Measurements from ENCODE around the gene ITPR1. TPM values are rescaled to one million over a fixed set of nuclear protein-coding genes. Genes with fewer than 3 reads are reported as not detected.
"Not testable (repeated sequence)": the region's sequence is repeated elsewhere in the genome, so short reads cannot be mapped to it uniquely, and the experiment has no call there.

ITPR1 gene
- total RNA-seq, 1 donor from 2014 or later, result 6.7 TPM

DNA sequence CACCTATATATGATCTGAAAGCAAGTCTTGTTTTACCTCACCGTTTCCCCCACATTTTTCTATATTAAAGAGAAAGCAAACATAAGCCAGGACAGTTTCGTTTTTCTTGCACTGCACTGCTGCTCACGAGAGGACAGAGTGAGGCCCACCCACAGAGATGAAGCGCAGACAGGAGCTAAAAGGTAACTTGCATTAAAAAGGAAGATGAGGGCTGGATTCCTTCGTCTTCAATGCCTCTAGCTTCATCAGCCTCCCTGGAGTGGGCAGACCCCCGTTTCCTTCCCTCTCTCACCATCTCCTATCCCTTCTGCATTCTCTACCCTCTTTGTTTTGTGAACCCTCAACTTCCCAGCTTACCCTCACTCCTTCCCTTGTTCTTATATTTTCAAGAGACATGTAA lies 45.0 kb upstream of the ITPR1 start:
- Histone ChIP-seq H3K9me3 (ENCODE audit: insufficient read depth, low read depth, low read length) (no peaks in the 10 kb centered on the region), H2AFZ (ENCODE audit: low read depth, low read length) (no peak overlapping the region), H3K4me2 (ENCODE audit: low read length) (no peak overlapping the region), H3K27ac (ENCODE audit: low read depth, low read length) (no peak overlapping the region), H3K9ac (ENCODE audit: low read length) (no peak overlapping the region), H3K4me1 (ENCODE audit: insufficient read depth, low read length) (no peaks in the 10 kb centered on the region), H3K36me3 (ENCODE audit: insufficient read depth, low read length) (no peaks in the 10 kb centered on the region), H3K79me2 (ENCODE audit: insufficient read depth, low read length) (no peaks in the 10 kb centered on the region), H4K20me1 (ENCODE audit: insufficient read depth, low read length) (no peaks in the 10 kb centered on the region), H3K27me3 (ENCODE audit: insufficient read depth, low read length) (no peaks in the 10 kb centered on the region), H3K4me3 (ENCODE audit: insufficient read depth, low read depth, low read length) (no peak overlapping the region)
- Mint-ChIP-seq H3K4me3 (ENCODE audit: unreplicated experiment) (no peak overlapping the region), H3K27me3 (ENCODE audit: low read depth, unreplicated experiment) (no peaks in the 10 kb centered on the region), H3K4me1 (ENCODE audit: low read depth, unreplicated experiment) (no peaks in the 10 kb centered on the region), H3K27ac (ENCODE audit: unreplicated experiment) (no peak overlapping the region), H3K9me3 (ENCODE audit: unreplicated experiment) (no peaks in the 10 kb centered on the region), H3K36me3 (ENCODE audit: low read depth, unreplicated experiment) (no peaks in the 10 kb centered on the region)
- DNase-seq (ENCODE audit: low read depth) (no peak), FAIRE-seq (no peak)
- TF ChIP-seq, protein P1, sequence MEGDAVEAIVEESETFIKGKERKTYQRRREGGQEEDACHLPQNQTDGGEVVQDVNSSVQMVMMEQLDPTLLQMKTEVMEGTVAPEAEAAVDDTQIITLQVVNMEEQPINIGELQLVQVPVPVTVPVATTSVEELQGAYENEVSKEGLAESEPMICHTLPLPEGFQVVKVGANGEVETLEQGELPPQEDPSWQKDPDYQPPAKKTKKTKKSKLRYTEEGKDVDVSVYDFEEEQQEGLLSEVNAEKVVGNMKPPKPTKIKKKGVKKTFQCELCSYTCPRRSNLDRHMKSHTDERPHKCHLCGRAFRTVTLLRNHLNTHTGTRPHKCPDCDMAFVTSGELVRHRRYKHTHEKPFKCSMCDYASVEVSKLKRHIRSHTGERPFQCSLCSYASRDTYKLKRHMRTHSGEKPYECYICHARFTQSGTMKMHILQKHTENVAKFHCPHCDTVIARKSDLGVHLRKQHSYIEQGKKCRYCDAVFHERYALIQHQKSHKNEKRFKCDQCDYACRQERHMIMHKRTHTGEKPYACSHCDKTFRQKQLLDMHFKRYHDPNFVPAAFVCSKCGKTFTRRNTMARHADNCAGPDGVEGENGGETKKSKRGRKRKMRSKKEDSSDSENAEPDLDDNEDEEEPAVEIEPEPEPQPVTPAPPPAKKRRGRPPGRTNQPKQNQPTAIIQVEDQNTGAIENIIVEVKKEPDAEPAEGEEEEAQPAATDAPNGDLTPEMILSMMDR (IDR thresholded peaks at IDR 0.05; ENCODE audit: insufficient read depth, low read depth, low read length), result no peak
- no peak for TF ChIP-seq EZH2 (IDR thresholded peaks at IDR 0.05; ENCODE audit: insufficient read depth, low read length)

DNA sequence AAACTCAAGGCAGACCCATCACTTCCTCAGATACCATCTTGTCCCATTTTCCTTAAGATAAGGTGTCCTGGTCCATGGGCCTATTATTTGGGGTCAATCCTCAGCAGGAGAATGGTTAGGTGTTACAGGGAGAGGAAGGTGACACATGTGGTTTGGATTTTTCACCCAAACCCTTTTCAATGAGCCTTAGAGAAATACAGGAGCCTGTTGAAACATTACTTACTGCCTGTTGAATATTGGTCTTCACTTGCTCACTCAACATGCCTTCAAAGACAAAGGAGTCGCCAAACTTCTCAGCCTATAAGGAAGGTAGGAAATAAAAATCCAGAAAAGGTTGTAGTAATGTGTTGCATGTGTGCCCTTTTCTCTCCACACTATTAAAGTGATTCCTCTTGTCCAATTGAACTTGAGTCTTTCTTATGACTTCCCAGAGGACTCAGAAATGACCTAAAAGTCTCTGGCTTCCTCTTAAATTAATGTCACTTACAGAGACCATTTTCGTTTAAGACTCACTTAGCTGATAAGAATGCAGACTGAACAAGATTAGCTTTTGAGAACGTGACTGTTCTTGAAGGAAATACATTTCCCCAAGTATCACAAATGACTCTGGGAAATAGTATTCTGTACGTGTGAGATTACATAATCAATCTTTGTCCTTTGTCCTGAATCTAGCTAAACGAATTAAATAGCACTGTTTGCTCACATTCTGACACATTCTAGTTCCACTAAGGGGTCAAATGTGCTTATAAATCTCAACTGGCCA lies 43.9 kb upstream of the ITPR1 start:
- Histone ChIP-seq H3K4me2 (ENCODE audit: low read length) (no peak overlapping the region), H3K9me3 (ENCODE audit: insufficient read depth, low read depth, low read length) (no peaks in the 10 kb centered on the region), H3K27me3 (ENCODE audit: insufficient read depth, low read length) (no peaks in the 10 kb centered on the region), H3K36me3 (ENCODE audit: insufficient read depth, low read length) (no peaks in the 10 kb centered on the region), H3K4me3 (ENCODE audit: insufficient read depth, low read depth, low read length) (no peak overlapping the region), H3K79me2 (ENCODE audit: insufficient read depth, low read length) (no peaks in the 10 kb centered on the region), H3K27ac (ENCODE audit: low read depth, low read length) (no peak overlapping the region), H3K9ac (ENCODE audit: low read length) (no peak overlapping the region), H3K4me1 (ENCODE audit: insufficient read depth, low read length) (no peaks in the 10 kb centered on the region), H4K20me1 (ENCODE audit: insufficient read depth, low read length) (no peaks in the 10 kb centered on the region), H2AFZ (ENCODE audit: low read depth, low read length) (no peak overlapping the region)
- Mint-ChIP-seq H3K36me3 (ENCODE audit: low read depth, unreplicated experiment) (no peaks in the 10 kb centered on the region), H3K27me3 (ENCODE audit: low read depth, unreplicated experiment) (no peaks in the 10 kb centered on the region), H3K9me3 (ENCODE audit: unreplicated experiment) (no peaks in the 10 kb centered on the region), H3K4me1 (ENCODE audit: low read depth, unreplicated experiment) (no peaks in the 10 kb centered on the region), H3K27ac (ENCODE audit: unreplicated experiment) (no peak overlapping the region), H3K4me3 (ENCODE audit: unreplicated experiment) (no peak overlapping the region)
- no peak for DNase-seq (ENCODE audit: low read depth)
- FAIRE-seq, result no peak
- TF ChIP-seq, protein P1 (IDR thresholded peaks at IDR 0.05; ENCODE audit: insufficient read depth, low read depth, low read length), result no peak
- no peak for TF ChIP-seq EZH2 (IDR thresholded peaks at IDR 0.05; ENCODE audit: insufficient read depth, low read length)

DNA sequence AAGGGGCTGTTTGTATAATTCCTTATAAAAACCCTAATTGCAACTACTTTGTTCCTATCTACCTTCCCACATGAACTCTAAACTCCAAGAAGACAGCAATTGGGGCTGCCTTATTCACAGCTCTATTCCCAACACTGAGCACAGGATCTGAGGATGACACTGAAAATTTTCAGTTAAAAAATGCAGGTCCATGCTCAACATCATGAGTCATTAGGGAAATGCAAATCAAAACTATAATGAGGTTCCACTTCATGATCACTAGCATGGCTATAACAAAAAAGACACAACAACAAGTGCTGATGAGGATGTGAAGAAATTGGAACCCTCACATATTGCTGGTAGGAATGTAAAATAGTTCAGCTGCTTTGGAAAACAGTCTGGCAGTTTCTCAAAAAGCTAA lies 39.0 kb upstream of the ITPR1 start:
- Histone ChIP-seq H2AFZ (ENCODE audit: low read depth, low read length) (no peak overlapping the region), H3K9ac (ENCODE audit: low read length) (no peak overlapping the region), H3K4me1 (ENCODE audit: insufficient read depth, low read length) (no peaks in the 10 kb centered on the region), H3K27me3 (ENCODE audit: insufficient read depth, low read length) (no peaks in the 10 kb centered on the region), H4K20me1 (ENCODE audit: insufficient read depth, low read length) (no peaks in the 10 kb centered on the region), H3K4me2 (ENCODE audit: low read length) (no peak overlapping the region), H3K4me3 (ENCODE audit: insufficient read depth, low read depth, low read length) (no peak overlapping the region), H3K36me3 (ENCODE audit: insufficient read depth, low read length) (no peaks in the 10 kb centered on the region), H3K27ac (ENCODE audit: low read depth, low read length) (no peak overlapping the region), H3K79me2 (ENCODE audit: insufficient read depth, low read length) (no peaks in the 10 kb centered on the region), H3K9me3 (ENCODE audit: insufficient read depth, low read depth, low read length) (no peaks in the 10 kb centered on the region)
- Mint-ChIP-seq H3K4me1 (ENCODE audit: low read depth, unreplicated experiment) (no peaks in the 10 kb centered on the region), H3K27me3 (ENCODE audit: low read depth, unreplicated experiment) (no peaks in the 10 kb centered on the region), H3K36me3 (ENCODE audit: low read depth, unreplicated experiment) (no peaks in the 10 kb centered on the region), H3K27ac (ENCODE audit: unreplicated experiment) (no peak overlapping the region), H3K4me3 (ENCODE audit: unreplicated experiment) (no peak overlapping the region), H3K9me3 (ENCODE audit: unreplicated experiment) (no peaks in the 10 kb centered on the region)
- no peak for FAIRE-seq
- no peak for DNase-seq (ENCODE audit: low read depth)
- TF ChIP-seq, protein P1 (IDR thresholded peaks at IDR 0.05; ENCODE audit: insufficient read depth, low read depth, low read length), result no peak
- no peak for TF ChIP-seq EZH2 (IDR thresholded peaks at IDR 0.05; ENCODE audit: insufficient read depth, low read length)

DNA sequence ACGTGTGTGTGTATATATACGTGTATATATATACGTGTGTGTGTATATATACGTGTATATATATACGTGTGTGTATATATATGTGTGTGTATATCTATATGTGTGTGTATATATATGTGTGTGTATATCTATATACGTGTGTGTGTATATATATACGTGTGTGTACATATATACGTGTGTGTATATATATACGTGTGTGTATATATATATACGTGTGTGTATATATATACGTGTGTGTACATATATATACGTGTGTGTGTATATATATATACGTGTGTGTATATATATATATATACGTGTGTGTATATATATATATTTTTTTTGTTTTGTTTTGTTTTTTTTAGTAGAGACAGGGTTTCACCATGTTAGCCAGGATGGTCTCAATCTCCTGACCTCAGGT lies 36.4 kb upstream of the ITPR1 start:
- H3K27ac ChIP-seq (ENCODE audit: low read depth, low read length); H2AFZ ChIP-seq (ENCODE audit: low read depth, low read length); H3K9me3 Mint-ChIP-seq (ENCODE audit: unreplicated experiment); H3K4me2 ChIP-seq (ENCODE audit: low read length); H3K36me3 Mint-ChIP-seq (ENCODE audit: low read depth, unreplicated experiment); H3K79me2 ChIP-seq (ENCODE audit: insufficient read depth, low read length); H3K4me1 Mint-ChIP-seq (ENCODE audit: low read depth, unreplicated experiment); H4K20me1 ChIP-seq (ENCODE audit: insufficient read depth, low read length); H3K36me3 ChIP-seq (ENCODE audit: insufficient read depth, low read length); H3K4me3 ChIP-seq (ENCODE audit: insufficient read depth, low read depth, low read length); H3K9ac ChIP-seq (ENCODE audit: low read length); FAIRE-seq; H3K27me3 Mint-ChIP-seq (ENCODE audit: low read depth, unreplicated experiment); H3K9me3 ChIP-seq (ENCODE audit: insufficient read depth, low read depth, low read length); H3K4me3 Mint-ChIP-seq (ENCODE audit: unreplicated experiment); H3K4me1 ChIP-seq (ENCODE audit: insufficient read depth, low read length); DNase-seq (ENCODE audit: low read depth); H3K27me3 ChIP-seq (ENCODE audit: insufficient read depth, low read length); H3K27ac Mint-ChIP-seq (ENCODE audit: unreplicated experiment): not testable (repeated sequence)
